Right renal pelvis (tissue), 4 donors: ENCODE results near the gene ZBTB7A. TPM values are rescaled to one million over a fixed set of nuclear protein-coding genes. Genes with fewer than 3 reads are reported as not detected.
"Not testable (repeated sequence)": the region's sequence is repeated elsewhere in the genome, so short reads cannot be mapped to it uniquely, and the experiment has no call there.

Experiments
- DNase-seq, 4 donors: peaks; one replicate each; pipeline ENCODE4 v3.0.0-alpha.2; 2013; ENCODE audit warnings: low read depth in 4 of 4, low spot score in 3 of 4, missing footprints in 1 of 4
- polyA plus RNA-seq, 4 donors: library from polyadenylated mRNA; unstranded; fragments of 120-200 nt; gene quantifications; one replicate each; pipeline ENCODE4 v1.2.1, GENCODE V29; 2013; ENCODE audit not compliant: insufficient read length in 4 of 4

Gene ZBTB7A
- polyA plus RNA-seq, 4 donors: 8.9 to 11.0 (median 9.7) TPM

DNA sequence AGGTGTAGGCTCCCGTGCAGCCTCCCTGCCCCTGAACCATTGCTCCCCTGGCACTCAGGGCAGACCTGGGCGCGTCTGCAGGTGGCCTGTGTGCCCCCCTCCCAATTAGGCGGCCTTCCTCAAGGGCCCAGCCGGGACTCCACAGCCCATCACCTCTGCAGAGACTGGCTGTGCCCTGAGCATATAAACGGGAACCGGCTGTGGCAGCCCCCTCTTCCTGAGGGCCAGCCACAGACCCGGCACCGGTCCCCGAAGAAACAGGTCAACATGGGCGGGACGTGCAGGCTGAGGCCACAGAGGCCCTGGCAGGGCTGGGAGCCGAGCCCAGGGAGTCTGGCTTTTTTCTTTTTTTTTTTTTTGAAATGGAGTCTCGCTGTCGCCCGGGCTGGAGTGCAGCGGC is 47.1 kb downstream of the ZBTB7A start:
- DNase-seq: no peak

GRCh38 chr19:4018775-4019504 is 47.8 kb downstream of the ZBTB7A start:
- no peak for DNase-seq

- no peak for DNase-seq
These were observed 48.5 kb downstream of the ZBTB7A start for GRCh38 chr19:4018140-4018613.

GRCh38 chr19:4016903-4017638 is 49.6 kb downstream of the ZBTB7A start:
- DNase-seq: no peak

GRCh38 chr19:4016486-4016885 is 50.2 kb downstream of the ZBTB7A start:
- no peak for DNase-seq

DNA sequence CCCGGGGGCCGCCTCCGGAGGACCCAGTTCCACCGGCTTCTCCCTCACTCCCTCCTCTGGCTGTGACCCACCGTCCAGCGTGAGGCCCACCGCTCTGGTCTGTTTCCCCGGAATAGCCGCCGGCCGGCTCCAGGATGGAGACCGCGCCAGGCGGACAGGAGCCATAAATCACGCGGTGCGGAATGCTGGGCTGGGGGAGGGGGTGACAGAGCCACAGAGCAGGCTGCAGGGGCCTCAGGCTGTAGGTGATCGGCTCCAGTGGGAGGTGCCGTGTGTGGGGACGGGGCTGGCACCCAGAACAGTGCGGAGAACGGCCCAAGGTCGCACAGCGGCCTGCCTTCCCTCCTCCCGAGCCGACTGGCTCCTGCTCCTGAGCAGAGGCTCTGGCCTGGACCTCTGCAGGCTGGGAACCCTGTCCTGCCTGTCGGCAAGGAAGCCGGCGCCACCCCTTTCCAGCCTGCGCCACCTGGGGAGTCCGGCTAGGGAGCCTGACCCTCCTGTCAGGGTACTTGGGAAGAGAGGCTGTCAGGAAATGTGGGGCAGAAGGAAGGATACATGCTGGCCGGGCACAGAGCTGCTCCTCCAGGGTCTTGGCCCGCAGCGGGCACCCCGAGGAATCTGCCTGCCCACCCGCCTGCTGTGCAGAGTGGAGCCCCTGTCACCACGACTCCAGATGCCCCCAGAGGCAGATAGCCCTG is 50.8 kb downstream of the ZBTB7A start:
- peak; percentile 68 to 83 (median 75) for DNase-seq

DNA sequence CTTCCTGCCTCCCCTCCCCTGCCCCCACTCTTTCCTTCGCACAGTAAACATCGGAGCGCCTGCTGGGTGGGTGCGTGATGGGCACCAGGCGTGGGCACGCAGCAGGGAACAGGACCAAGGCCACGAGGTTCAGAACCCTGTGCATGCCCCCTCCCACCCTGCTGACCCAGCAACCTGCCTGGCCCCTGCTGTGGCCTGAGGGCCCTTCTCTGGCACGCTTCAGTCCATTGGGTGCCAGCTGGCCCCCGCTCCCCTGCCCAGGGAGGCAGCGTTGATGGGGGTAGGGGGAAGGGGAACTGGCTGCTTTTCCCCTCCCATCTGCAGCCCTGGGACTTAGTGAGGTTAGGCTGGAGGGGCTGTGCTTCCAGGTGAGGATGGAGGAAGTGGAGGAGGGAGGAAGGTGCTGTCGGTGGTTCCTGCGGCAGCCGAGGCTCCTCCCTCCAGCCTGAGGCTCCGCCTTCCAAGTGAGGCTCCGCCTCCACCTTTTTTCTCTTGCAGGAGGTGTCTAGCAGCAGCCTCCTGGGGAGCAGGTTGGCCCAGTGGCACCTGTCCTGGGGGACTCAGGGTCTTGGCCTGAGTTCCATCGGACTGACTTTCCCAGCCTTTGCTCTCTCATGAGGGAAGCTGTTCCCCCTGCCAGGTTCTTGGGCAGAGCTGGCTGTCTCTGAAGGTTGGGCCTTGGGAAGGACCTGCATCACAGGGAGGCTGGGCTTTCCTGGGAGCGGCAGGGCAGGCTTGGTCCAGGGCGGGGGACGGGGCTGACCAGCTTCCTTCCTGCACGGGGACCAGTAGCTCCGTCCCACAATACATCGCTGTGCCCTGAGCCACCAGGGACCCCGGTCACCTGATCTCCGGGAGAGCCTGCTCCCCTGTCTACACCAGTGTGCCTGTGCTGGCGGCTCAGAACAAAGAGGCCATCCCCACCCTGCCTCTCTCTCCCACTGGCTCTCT is 51.9 kb downstream of the ZBTB7A start:
- DNase-seq: peak in 1 of 4 donors; percentile 34

DNA sequence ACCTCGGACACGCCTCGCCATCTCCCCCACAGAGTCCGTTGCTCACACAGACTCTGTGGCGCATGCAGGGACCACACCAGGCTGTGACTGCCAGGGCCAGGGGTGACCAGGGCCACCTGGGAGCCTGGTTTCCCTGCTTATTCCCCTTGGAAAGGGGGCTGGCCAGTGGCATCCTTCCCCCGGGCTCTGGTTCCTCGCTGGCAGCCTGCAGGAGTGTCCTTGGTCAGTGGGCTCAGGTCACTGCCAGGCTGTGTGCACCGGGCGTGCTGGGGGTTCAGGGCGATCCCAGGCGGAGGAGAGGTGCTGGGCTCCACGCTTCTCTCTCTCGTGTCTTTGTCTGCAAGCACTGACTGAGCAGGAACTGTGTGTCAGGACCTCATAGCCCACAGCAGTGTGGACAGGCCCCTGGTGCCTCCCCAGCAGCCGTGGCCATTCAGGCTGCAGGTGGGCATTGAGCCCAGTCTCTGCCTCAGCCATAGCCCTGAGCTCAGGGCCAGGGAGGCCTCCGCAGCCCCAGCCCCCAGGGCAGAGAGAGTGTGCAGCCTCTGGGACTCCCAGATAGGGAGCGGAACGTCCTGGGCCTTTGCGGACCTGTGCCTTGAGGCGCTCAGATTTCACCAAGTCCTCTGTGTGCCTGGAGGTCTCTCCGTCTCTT is 52.7 kb downstream of the ZBTB7A start:
- no peak for DNase-seq

DNA sequence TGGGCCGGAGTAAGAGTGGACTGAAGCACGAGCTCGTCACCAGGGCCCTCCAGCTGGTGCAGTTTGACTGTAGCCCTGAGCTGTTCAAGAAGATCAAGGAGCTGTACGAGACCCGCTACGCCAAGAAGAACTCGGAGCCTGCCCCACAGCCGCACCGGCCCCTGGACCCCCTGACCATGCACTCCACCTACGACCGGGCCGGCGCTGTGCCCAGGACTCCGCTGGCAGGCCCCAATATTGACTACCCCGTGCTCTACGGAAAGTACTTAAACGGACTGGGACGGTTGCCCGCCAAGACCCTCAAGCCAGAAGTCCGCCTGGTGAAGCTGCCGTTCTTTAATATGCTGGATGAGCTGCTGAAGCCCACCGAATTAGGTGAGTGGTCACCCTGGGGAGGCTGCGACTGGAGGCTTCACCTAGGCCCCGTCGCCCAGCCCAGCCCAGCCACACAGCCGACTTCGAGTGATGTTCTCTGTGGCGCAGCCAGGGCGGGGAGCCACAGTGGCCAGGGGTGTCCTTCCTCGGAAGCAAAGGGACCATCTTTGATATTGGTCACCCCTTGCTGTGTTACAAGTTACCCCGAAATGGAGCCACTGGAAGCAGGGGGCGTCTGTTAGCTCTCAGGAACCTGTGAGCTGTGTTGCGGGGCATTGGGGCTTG is 53.6 kb downstream of the ZBTB7A start:
- DNase-seq: no peak

- no peak for DNase-seq
These were observed 54.4 kb downstream of the ZBTB7A start for GRCh38 chr19:4012092-4012974.

GRCh38 chr19:4011430-4011829 is 55.3 kb downstream of the ZBTB7A start:
- not testable (repeated sequence) for DNase-seq

GRCh38 chr19:4010808-4011110 is 55.9 kb downstream of the ZBTB7A start:
- no peak for DNase-seq

DNA sequence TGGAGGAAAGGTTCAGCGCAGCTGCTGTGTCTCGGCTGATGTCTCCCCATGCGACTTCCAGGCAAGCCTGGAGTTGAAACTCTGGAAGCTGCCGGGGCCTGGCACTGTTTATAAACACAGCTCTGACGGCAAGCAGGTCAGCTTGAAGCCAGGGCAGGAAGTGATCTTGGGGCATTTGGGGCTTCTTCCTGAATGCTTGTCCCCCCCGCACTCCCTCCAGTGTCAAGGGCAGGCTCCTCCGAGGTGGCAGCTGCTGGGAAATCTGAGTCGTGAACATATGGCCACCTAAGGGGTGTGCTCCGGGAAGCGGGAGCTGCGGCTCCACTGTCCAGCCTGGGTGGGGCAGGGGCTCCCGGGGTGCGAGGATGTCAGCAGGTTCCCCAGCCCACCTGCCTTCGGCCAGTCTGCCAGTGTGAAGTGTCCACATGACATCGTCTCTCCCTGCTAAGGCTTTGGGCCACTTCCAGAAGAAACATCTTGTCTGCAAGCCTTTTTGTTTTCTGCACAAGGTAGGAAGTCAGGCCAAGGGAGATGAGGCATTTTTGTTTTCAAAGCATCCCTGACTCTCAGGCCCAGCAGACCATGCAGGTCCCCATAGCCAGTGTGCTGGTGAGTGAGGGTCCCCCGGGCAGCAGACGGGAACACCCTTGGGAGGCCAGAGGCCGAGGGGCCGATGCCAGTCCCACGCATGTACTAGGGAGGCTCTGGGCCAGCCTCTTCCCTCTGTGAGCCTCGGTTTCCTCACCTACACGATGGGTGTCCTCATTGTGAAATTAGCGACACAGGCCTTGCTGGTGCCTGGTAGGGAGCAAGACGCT is 56.5 kb downstream of the ZBTB7A start:
- no peak for DNase-seq

- no peak for DNase-seq
These were observed 58.7 kb downstream of the ZBTB7A start for GRCh38 chr19:4007836-4008539.

GRCh38 chr19:4007021-4007835 is 59.5 kb downstream of the ZBTB7A start, which contains the start of gene PIAS4:
Gene PIAS4 (plus strand): TSS chr19:4007736. CDS start chr19:4007761, 25 bp downstream.
- DNase-seq: peak; percentile 87 to 95 (median 94)

DNA sequence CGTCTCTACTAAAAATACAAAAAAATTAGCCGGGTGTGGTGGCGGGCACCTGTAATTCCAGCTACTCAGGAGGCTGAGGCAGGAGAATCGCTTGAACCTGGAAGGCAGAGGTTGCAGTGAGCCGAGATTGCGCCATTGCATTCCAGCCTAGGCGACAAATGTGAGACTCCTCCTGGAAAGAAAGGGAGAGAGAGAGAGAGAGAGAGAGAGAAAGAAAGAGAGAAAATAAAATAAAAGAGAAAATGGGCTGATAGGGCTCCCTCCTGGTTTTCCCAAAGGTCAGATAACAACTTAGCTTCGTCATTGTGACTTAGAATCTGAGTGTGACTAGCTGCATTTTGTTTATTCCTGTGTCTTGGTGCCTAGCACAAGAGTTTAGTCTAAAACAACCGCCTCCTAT is 61.3 kb downstream of the ZBTB7A start:
- not testable (repeated sequence) for DNase-seq
